GM18517 (cell line): ENCODE data around the gene SEC63.

Experiments used
- ATAC-seq: cut with Tn5 transposase; IDR thresholded peaks from one replicate; pipeline ENCODE4 v1.9.1; 2021; ENCODE audit warnings: mild to moderate bottlenecking, moderate library complexity; ENCODE audit not compliant: unreplicated experiment

Gene SEC63

DNA sequence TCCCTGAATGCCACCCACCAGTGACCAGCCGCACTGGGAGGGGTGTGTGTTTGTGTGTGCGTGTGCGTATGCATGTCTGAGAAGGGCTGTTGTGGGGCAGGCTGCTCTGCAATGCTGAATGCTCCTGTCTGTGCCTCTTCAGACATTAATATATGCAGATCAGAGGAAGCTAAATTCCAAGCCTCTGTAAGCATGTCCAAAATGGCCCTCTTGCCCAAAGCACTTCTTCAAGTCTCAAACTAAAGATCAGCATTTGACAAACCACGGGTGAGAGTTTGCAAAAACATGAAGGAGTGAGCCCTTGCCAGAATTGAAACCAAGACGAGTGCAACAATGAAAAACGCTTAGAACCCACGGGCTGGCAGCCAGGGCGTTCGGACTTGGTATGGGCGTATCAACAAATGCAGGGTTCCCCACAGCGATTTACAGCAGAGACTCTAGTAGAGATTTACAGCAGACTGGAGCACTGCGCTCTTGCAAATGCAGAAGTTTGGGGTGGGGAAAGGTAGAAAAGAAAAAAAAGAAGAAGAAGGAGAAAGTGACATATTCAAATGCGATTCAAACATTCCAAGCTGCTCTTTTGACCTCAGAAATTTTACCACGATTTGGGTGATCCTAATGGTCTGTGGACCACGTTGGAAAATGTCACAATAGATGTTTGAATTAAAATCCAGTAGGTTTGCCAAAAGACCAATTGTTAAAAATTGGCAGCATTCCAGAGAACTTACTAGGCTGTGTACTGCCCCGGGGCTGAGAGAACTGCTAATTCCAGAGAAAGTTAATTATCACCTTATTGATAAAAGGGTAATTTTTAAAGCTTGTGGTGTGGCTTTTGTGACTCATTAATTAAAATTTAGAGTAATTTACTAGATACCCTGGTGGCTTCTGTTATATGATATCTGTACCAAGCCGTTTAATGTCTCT lies 137.4 kb downstream of the SEC63 start:
- no peak for ATAC-seq

DNA sequence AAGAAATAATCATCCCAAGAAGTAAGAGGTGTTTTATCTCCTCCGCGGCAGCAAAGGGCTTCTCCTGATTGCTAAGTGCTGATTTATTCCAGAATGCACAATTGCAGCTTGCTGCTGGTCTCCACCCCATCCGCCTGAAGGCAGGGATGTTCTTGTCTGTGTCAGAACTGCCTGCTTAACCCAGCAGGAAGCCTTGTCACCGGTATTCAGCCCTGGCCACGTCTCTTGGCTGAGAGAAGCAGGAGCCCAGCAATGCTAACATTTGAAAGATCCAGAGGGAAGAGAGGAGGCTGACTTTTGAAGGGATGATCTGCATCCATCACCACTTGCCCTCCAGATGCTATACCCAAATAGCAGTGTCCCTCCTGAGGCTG lies 138.1 kb downstream of the SEC63 start:
- ATAC-seq, result no peak

DNA sequence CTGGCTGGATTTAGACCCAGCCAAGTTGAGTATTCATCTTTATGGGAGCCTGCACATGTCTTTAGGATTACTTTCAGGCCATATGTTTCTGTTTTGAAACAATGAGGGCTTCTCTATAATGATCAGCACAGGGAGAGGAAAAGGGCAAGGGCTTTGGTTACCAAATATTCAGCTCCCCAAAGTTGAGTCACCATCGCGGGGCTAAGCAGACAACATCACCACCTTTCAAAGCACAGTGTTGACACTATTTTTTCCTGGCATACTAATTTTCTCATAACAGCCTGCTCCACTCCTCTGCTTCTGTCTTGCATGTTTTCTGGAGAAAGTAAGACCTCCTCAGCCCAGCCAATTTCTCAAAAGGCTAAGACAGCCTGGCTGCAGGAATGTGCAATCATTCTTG lies 138.8 kb downstream of the SEC63 start:
- no peak for ATAC-seq

DNA sequence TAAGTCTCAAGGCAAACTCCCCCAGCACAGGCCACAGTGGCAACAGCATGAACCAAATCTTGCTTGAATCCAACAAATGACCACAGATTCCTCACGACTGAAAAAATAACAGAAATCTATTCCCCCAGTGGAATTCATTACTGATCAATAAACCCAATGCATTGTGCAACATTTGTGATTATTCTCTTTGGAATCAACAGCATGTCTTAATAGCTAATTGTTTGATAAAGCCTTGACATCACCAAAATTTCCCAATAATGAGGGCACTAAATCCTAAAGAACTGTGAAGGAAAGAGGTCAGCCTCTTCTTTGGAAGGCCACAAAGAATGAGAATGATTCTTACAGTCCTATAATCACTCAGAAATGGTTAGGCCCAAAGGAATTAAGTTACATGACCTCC lies 139.7 kb downstream of the SEC63 start:
- no peak for ATAC-seq

DNA sequence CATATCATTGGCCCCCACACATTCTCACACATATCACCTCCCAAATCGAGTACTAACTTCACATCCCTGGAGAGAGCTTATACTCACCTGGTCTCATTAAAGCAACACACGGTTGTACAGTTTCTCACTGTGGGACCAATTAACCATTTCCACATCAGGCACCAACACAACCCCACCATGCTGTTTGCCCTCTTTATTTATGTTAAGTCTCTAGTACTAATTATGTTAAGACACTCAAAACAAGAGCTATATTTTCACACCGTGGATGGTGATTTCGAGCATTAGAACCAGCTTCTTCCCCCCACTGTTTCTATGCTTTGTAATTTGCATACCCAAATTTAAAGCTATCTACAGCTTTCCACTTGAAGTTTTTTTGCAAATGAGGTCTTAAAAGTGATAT lies 140.2 kb downstream of the SEC63 start:
- no peak for ATAC-seq
